HCT116 (cell line): ENCODE data around the gene LOXHD1. TPM values are rescaled to one million over a fixed set of nuclear protein-coding genes. Genes with fewer than 3 reads are reported as not detected.

Experiments
- ATAC-seq: fragments of 200-7000 bp; cut with Tn5 transposase; 2 replicates; pipeline ENCODE4 v1.9.1; 2020; ENCODE audit warnings: mild to moderate bottlenecking, moderate library complexity
- BruUV-seq: library from RNA; stranded (reverse); fragments of 400-500 nt; replicated peaks from 2 replicates; lab custom pipeline; 2021; lab: Mats Ljungman, UMichigan
- CTCF ChIA-PET: fragments of 300-600 bp; sonication (Branson Sonifier 250); formaldehyde crosslinking; loops from one replicate; lab custom pipeline; 2021; ENCODE audit warnings: antibody characterized with exemption; lab: Charles Lee
- POLR2A ChIA-PET: fragments of 300-600, 350-600 bp; sonication (Branson Sonifier 250); formaldehyde crosslinking; loops from one replicate; lab custom pipeline; 2021; ENCODE audit warnings: antibody characterized with exemption; lab: Charles Lee
- RAD21 ChIA-PET, 2 experiments: fragments of 300-600 bp; sonication (Branson Sonifier 250); formaldehyde crosslinking; loops; one replicate each; lab custom pipeline; 2023; ENCODE audit warnings: low total read pairs in 2 of 2; ENCODE audit not compliant: uncharacterized antibody in 2 of 2, unreplicated experiment in 2 of 2, low non-redundant PET in 1 of 2; lab: Charles Lee
- DNase-seq: peaks from one replicate; pipeline ENCODE4 v3.0.0-alpha.2; 2010; ENCODE audit warnings: low read depth, low spot score
- H2AFZ ChIP-seq: fragments of 200-600 bp; shearing (Covaris generic), sonication (generic); 2 replicates; pipeline ENCODE4 v1.6.1; 2017; ENCODE audit warnings: low read depth, mixed run types, mixed read lengths, antibody characterized with exemption, low read length; ENCODE audit not compliant: poor library complexity, severe bottlenecking
- H3K27ac ChIP-seq: 2 replicates; pipeline ENCODE4 v1.5.1; 2012; ENCODE audit warnings: low read depth, low read length
- H3K27me3 ChIP-seq: fragments of 200-600 bp; sonication (generic); 2 replicates; pipeline ENCODE4 v1.6.1; 2016; ENCODE audit warnings: mixed run types, low read length, mixed read lengths; ENCODE audit not compliant: insufficient read depth
- H3K36me3 ChIP-seq, 2 experiments: fragments of 200-500 bp in 1 of 2; fragments of 200-600 bp in 1 of 2; sonication (Bioruptor generic) in 1 of 2; sonication (generic) in 1 of 2; 2 replicates each; pipeline versions ENCODE4 v1.5.1 to v1.6.1; 2014 to 2016; ENCODE audit warnings: low read length in 2 of 2, inconsistent platforms in 1 of 2, mixed read lengths in 1 of 2, mixed run types in 1 of 2; ENCODE audit not compliant: insufficient read depth in 2 of 2, control insufficient read depth in 1 of 2
- H3K4me1 ChIP-seq, 2 experiments: fragments of 200-600 bp in 1 of 2; sonication (generic) in 1 of 2; 2 replicates each; pipeline versions ENCODE4 v1.5.1 to v1.6.1; 2012 to 2017; ENCODE audit warnings: low read length in 2 of 2, inconsistent platforms in 1 of 2, mild to moderate bottlenecking in 1 of 2, mixed read lengths in 1 of 2, mixed run types in 1 of 2, moderate library complexity in 1 of 2; ENCODE audit not compliant: insufficient read depth in 2 of 2, control insufficient read depth in 1 of 2
- H3K4me2 ChIP-seq: fragments of 200-600 bp; sonication (generic); 2 replicates; pipeline ENCODE4 v1.6.1; 2017; ENCODE audit warnings: mixed run types, low read length, mixed read lengths
- H3K4me3 ChIP-seq, 2 experiments: fragments of 200-600 bp in 1 of 2; sonication (generic) in 1 of 2; replicated peaks in 1 of 2; 2 replicates each; pipeline ENCODE4 v1.5.1; 2011 to 2016; ENCODE audit warnings: low read length in 2 of 2, control low read depth in 1 of 2, low read depth in 1 of 2, mild to moderate bottlenecking in 1 of 2, mixed read lengths in 1 of 2, mixed run types in 1 of 2
- H3K79me2 ChIP-seq: fragments of 200-600 bp; sonication (generic); 2 replicates; pipeline ENCODE4 v1.6.1; 2017; ENCODE audit warnings: mild to moderate bottlenecking, mixed run types, low read length, moderate library complexity, mixed read lengths; ENCODE audit not compliant: insufficient read depth
- H3K9ac ChIP-seq: fragments of 200-600 bp; sonication (generic); 2 replicates; pipeline ENCODE4 v1.6.1; 2016; ENCODE audit warnings: low read length, mixed read lengths
- H3K9me2 ChIP-seq: fragments of 200-600 bp; sonication (generic), shearing (Covaris generic); 2 replicates; pipeline ENCODE4 v1.6.1; 2017; ENCODE audit warnings: mixed run types, mild to moderate bottlenecking, moderate library complexity; ENCODE audit not compliant: insufficient read depth
- H3K9me3 ChIP-seq, 2 experiments: fragments of 200-500 bp in 1 of 2; fragments of 200-600 bp in 1 of 2; sonication (Bioruptor generic) in 1 of 2; sonication (generic) in 1 of 2; 2 replicates each; pipeline ENCODE4 v1.6.1; 2014 to 2017; ENCODE audit warnings: low read length in 2 of 2, mixed read lengths in 2 of 2, inconsistent platforms in 1 of 2, low read depth in 1 of 2, mild to moderate bottlenecking in 1 of 2, mixed run types in 1 of 2, moderate library complexity in 1 of 2; ENCODE audit not compliant: control insufficient read depth in 1 of 2, insufficient read depth in 1 of 2
- H4K20me1 ChIP-seq: fragments of 200-600 bp; sonication (generic), shearing (Covaris generic); 2 replicates; pipeline ENCODE4 v1.6.1; 2017; ENCODE audit warnings: mixed run types, mild to moderate bottlenecking, moderate library complexity; ENCODE audit not compliant: insufficient read depth
- ATF3 ChIP-seq: IDR thresholded peaks from 2 replicates; pipeline ENCODE4 v1.6.1; 2012
- CBX3 ChIP-seq: IDR thresholded peaks from 2 replicates; pipeline ENCODE4 v1.6.1; 2012; ENCODE audit warnings: low read depth
- CTCF ChIP-seq, 3 experiments: fragments of 200-600 bp in 1 of 3; sonication (generic) in 1 of 3; IDR thresholded peaks in 2 of 3; conservative IDR thresholded peaks in 1 of 3; 2 replicates each; pipeline ENCODE4 v1.5.1; 2012 to 2017; ENCODE audit warnings: low read depth in 2 of 3, low read length in 2 of 3, antibody characterized with exemption in 1 of 3, borderline replicate concordance in 1 of 3, control low read depth in 1 of 3, mild to moderate bottlenecking in 1 of 3, mixed read lengths in 1 of 3, mixed run types in 1 of 3, moderate library complexity in 1 of 3; ENCODE audit not compliant: insufficient read depth in 1 of 3
- EGR1 ChIP-seq: IDR thresholded peaks from 2 replicates; pipeline ENCODE4 v1.6.1; 2012; ENCODE audit warnings: low read depth
- ELF1 ChIP-seq: IDR thresholded peaks from 2 replicates; pipeline ENCODE4 v1.6.1; 2012; ENCODE audit warnings: low read depth, borderline replicate concordance
- EZH2 ChIP-seq: fragments of 200-600 bp; sonication (generic); IDR thresholded peaks from 2 replicates; pipeline ENCODE4 v1.6.1; 2017; ENCODE audit warnings: antibody characterized with exemption, mixed run types
- FOSL1 ChIP-seq: IDR thresholded peaks from 2 replicates; pipeline ENCODE4 v1.6.1; 2012; ENCODE audit warnings: low read depth
- JUND ChIP-seq: IDR thresholded peaks from 2 replicates; pipeline ENCODE4 v1.6.1; 2012
- MAX ChIP-seq: IDR thresholded peaks from 2 replicates; pipeline ENCODE4 v1.6.1; 2012
- POLR2A ChIP-seq: IDR thresholded peaks from 2 replicates; pipeline ENCODE4 v1.7.0; 2011; ENCODE audit warnings: borderline replicate concordance; ENCODE audit not compliant: insufficient read depth, insufficient read length; ENCODE audit errors: extremely low read depth
- RAD21 ChIP-seq: IDR thresholded peaks from 2 replicates; pipeline ENCODE4 v1.6.1; 2012; ENCODE audit warnings: low read depth, mild to moderate bottlenecking
- REST ChIP-seq: IDR thresholded peaks from 2 replicates; pipeline ENCODE4 v1.6.1; 2012; ENCODE audit warnings: low read depth
- SIN3A ChIP-seq: IDR thresholded peaks from 2 replicates; pipeline ENCODE4 v1.6.1; 2012; ENCODE audit warnings: low read depth
- SP1 ChIP-seq: IDR thresholded peaks from 2 replicates; pipeline ENCODE4 v1.6.1; 2012; ENCODE audit warnings: low read depth
- SRF ChIP-seq: IDR thresholded peaks from 2 replicates; pipeline ENCODE4 v1.6.1; 2012; ENCODE audit warnings: low read depth
- TCF7L2 ChIP-seq: IDR thresholded peaks from 2 replicates; pipeline ENCODE4 v1.7.0; 2011; ENCODE audit warnings: borderline replicate concordance, inconsistent platforms; ENCODE audit not compliant: insufficient read depth, insufficient read length; ENCODE audit errors: extremely low read depth
- ZFX ChIP-seq: fragments of 450-650 bp; IDR thresholded peaks from 2 replicates; pipeline ENCODE4 v1.6.1; 2017
- ZNF274 ChIP-seq: fragments of 200-500 bp; sonication (Bioruptor generic); IDR thresholded peaks from 2 replicates; pipeline ENCODE4 v1.6.1; 2014; ENCODE audit warnings: mild to moderate bottlenecking, low read depth, low read length, inconsistent platforms
- intact Hi-C: fragments of 100-400 bp; cut with micrococcal nuclease; formaldehyde crosslinking; loops from 2 replicates; pipeline ENCODE4 v1.10.0; 2022
- total RNA-seq: library from RNA; stranded (reverse); gene quantifications from one replicate; pipeline ENCODE4 v1.2.1, GENCODE V29; 2021; ENCODE audit not compliant: unreplicated experiment

The LOXHD1 gene
- total RNA-seq, 1 experiment from 2014 or later = not detected

DNA sequence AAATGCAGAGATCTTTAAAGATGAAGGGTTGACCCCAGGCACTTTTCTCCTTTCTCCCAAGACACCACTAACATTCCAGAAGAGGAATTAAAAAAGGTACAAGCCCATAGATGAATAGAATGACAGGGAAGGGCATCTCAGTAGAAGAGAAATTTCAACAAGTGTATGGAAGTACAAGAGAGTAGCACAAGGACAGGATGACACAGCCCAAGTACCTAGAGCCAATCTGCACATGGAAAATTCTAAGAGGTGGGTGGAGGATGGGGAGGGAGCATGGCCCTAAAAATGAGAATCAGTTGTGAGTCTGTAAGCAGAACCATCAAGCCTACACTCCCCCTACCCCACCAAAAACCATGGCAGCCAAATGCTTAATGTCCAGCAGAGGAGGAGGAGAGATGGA, 39.7 kb upstream of the LOXHD1 start (continued):
- TF ChIP-seq ATF3 (no peak), CTCF (IDR thresholded peaks at IDR 0.05 in 2 of 3, conservative IDR thresholded peaks at IDR 0.05 in 1 of 3; ENCODE audit: borderline replicate concordance in 1 of 3, insufficient read depth in 1 of 3, low read depth in 2 of 3, low read length in 2 of 3) (no peak), ZNF274 (no peak), EZH2 (no peak), ZFX (no peak), EGR1 (no peak), MAX (no peak), SIN3A (no peak), ELF1 (no peak)

- ChIA-PET RAD21 (no interaction called here), POLR2A (no interaction called here), CTCF (no interaction called here)
- no TSS peak for BruUV-seq
- Histone ChIP-seq H3K4me1 (no peaks in the 10 kb centered on the region), H3K79me2 (no peaks in the 10 kb centered on the region), H3K36me3 (no peaks in the 10 kb centered on the region), H3K9ac (no peak overlapping the region), H3K27me3 (no peaks in the 10 kb centered on the region), H3K4me3 (no peak overlapping the region), H4K20me1 (no peaks in the 10 kb centered on the region), H3K27ac (no peak overlapping the region), H3K4me2 (no peak overlapping the region), H3K9me3 (no peaks in the 10 kb centered on the region), H2AFZ (no peak overlapping the region), H3K9me2 (no peaks in the 10 kb centered on the region)
- TF ChIP-seq TCF7L2 = no peak
- TF ChIP-seq JUND = no peak
- TF ChIP-seq CBX3 = no peak
- no peak for TF ChIP-seq SRF
- no peak for TF ChIP-seq POLR2A
- no peak for TF ChIP-seq ATF3
- no peak for TF ChIP-seq REST
- TF ChIP-seq FOSL1 = no peak
- no peak for TF ChIP-seq EZH2
- no peak for TF ChIP-seq SP1
- no peak for TF ChIP-seq RAD21
- TF ChIP-seq ZFX = no peak
- no peak for TF ChIP-seq ZNF274
- no peak for TF ChIP-seq ELF1
- no peak for TF ChIP-seq CTCF (IDR thresholded peaks at IDR 0.05 in 2 of 3, conservative IDR thresholded peaks at IDR 0.05 in 1 of 3; ENCODE audit: borderline replicate concordance in 1 of 3, insufficient read depth in 1 of 3, low read depth in 2 of 3, low read length in 2 of 3)
- ATAC-seq (no peak), DNase-seq (no peak)
- intact Hi-C loops = no loop called here
Measured at GRCh38 chr18:46696268-46696667, 39.2 kb upstream of the LOXHD1 start.
